ENCODE data around the gene SWT1.

Gene SWT1

DNA sequence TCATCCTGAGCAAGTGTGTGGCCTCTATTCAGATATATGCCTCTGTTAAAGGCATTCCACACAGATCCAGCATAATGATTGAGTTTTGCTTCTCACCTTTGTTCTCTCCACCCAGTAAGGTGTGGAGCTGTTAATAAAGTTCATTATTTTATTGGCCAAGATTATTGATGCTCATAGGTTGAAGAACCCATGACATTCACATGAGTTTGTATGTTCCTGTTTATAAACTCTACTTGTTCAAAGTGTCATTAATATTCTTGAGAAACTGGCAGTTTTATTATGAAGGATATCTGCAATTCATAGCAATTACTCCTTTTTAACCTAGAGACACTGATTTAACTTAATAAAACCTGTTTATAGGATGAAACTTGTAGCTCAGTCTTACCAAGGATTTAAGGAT, 138.1 kb downstream of the SWT1 start:
- Histone ChIP-seq H3K27ac (no peak overlapping the region), H3K4me3 (no peak overlapping the region)
- DNase-seq (ENCODE audit: low spot score), result no peak
- TF ChIP-seq, protein P1, sequence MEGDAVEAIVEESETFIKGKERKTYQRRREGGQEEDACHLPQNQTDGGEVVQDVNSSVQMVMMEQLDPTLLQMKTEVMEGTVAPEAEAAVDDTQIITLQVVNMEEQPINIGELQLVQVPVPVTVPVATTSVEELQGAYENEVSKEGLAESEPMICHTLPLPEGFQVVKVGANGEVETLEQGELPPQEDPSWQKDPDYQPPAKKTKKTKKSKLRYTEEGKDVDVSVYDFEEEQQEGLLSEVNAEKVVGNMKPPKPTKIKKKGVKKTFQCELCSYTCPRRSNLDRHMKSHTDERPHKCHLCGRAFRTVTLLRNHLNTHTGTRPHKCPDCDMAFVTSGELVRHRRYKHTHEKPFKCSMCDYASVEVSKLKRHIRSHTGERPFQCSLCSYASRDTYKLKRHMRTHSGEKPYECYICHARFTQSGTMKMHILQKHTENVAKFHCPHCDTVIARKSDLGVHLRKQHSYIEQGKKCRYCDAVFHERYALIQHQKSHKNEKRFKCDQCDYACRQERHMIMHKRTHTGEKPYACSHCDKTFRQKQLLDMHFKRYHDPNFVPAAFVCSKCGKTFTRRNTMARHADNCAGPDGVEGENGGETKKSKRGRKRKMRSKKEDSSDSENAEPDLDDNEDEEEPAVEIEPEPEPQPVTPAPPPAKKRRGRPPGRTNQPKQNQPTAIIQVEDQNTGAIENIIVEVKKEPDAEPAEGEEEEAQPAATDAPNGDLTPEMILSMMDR (IDR thresholded peaks at IDR 0.05), result no peak

DNA sequence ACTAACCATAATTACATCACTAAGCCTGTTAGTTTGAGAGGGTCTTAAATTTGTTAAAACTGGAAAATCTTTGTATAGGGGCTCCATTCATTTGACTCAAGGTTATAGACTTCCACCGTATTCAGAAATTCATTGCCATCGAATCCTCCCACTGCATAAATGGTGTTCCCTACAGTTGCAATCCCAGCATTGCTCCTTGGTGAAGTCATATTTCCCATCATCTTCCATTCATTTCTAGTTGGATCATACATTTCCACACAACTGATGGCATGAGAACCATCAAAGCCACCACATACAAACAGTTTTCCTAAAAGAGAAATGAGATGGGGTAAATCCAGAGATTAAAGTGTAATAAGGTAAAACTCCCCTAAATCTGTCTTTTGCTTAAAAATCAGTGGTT, 141.0 kb downstream of the SWT1 start:
- no peak for DNase-seq (ENCODE audit: low spot score)
- H3K27ac ChIP-seq, result no peak overlapping the region
- no peak overlapping the region for H3K4me3 ChIP-seq
- TF ChIP-seq, protein P1 (IDR thresholded peaks at IDR 0.05), result no peak

GRCh38 chr1:185300152-185300551, 143.2 kb downstream of the SWT1 start:
- no peak overlapping the region for H3K4me3 ChIP-seq
- no peak for DNase-seq (ENCODE audit: low spot score)
- TF ChIP-seq, protein P1 (IDR thresholded peaks at IDR 0.05), result no peak
- no peak overlapping the region for H3K27ac ChIP-seq

DNA sequence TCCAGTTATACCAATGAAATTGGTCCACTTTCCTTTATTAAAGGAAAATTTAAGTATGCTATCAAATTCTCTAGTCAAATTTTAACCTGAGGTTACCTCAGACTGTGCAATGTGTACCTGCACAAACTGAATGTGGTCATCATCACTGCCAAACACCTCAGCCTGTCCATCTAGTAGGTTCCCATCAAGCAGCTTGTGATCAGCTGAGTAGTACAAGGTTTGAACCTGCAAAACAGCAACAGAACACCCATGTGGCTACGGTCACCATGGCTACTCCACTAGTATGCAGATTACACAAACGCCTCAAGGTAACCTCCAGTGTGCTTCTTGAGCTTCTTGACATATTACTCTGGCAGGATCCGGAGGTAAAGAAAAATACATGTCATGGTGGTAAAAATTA, 148.5 kb downstream of the SWT1 start:
- TF ChIP-seq, protein P1 (IDR thresholded peaks at IDR 0.05), result no peak
- no peak overlapping the region for H3K4me3 ChIP-seq
- no peak for DNase-seq (ENCODE audit: low spot score)

GRCh38 chr1:185308126-185308525, 151.2 kb downstream of the SWT1 start:
- TF ChIP-seq, protein P1 (IDR thresholded peaks at IDR 0.05), result no peak
- Histone ChIP-seq H3K4me3 (no peak overlapping the region), H3K27ac (no peak overlapping the region)
- no peak for DNase-seq (ENCODE audit: low spot score)

More for the DNA sequence above, 148.5 kb downstream of the SWT1 start:
- H3K27ac ChIP-seq, result no peak overlapping the region

- no peak for DNase-seq (ENCODE audit: low spot score)
- H3K27ac ChIP-seq, result no peak overlapping the region
- TF ChIP-seq, protein P1 (IDR thresholded peaks at IDR 0.05), result no peak
- no peak overlapping the region for H3K4me3 ChIP-seq
Observed at GRCh38 chr1:185309566-185309965, 152.6 kb downstream of the SWT1 start.

GRCh38 chr1:185311589-185312225, 154.7 kb downstream of the SWT1 start:
- no peak overlapping the region for H3K27ac ChIP-seq

More at GRCh38 chr1:185311589-185312225, 154.7 kb downstream of the SWT1 start:
- no peak for DNase-seq (ENCODE audit: low spot score)
- H3K4me3 ChIP-seq, result no peak overlapping the region
- TF ChIP-seq, protein P1 (IDR thresholded peaks at IDR 0.05), result no peak
